IMR-90 (cell line): ENCODE data around the gene GDPD3. TPM values are rescaled to one million over a fixed set of nuclear protein-coding genes. Genes with fewer than 3 reads are reported as not detected.

ENCODE experiments used
- ATAC-seq: fragments of 200-7000 bp; cut with Tn5 transposase; 2 replicates; pipeline ENCODE4 v1.9.1; 2020; ENCODE audit warnings: low read depth, mild to moderate bottlenecking, moderate library complexity
- BruUV-seq: library from RNA; stranded (reverse); fragments of 400-500 nt; replicated peaks from 2 replicates; lab custom pipeline; 2021; lab: Mats Ljungman, UMichigan
- CTCF ChIA-PET: fragments of 300-600 bp; formaldehyde crosslinking; extraction: SDS; loops from one replicate; lab custom pipeline; 2021; ENCODE audit warnings: antibody characterized with exemption; lab: Yijun Ruan, JAX
- POLR2A ChIA-PET: fragments of 300-600 bp; sonication (Branson Sonifier 250); formaldehyde crosslinking; loops from one replicate; lab custom pipeline; 2022; ENCODE audit warnings: antibody characterized with exemption; ENCODE audit not compliant: unreplicated experiment; lab: Charles Lee
- DNase-seq: peaks from one replicate; pipeline ENCODE4 v3.0.0; 2013
- H2AFZ ChIP-seq: replicated peaks from 2 replicates; pipeline ENCODE3; 2013; ENCODE audit warnings: low read length, mild to moderate bottlenecking; ENCODE audit not compliant: poor library complexity
- H2AK5ac ChIP-seq: 2 replicates; pipeline ENCODE4 v1.6.1; 2013; ENCODE audit warnings: low read depth, low read length, inconsistent platforms
- H2AK9ac ChIP-seq: replicated peaks from 2 replicates; pipeline ENCODE3; 2013; ENCODE audit warnings: mild to moderate bottlenecking, low read depth, low read length, moderate library complexity; ENCODE audit not compliant: poor library complexity
- H2BK120ac ChIP-seq: 2 replicates; pipeline ENCODE4 v1.6.1; 2013; ENCODE audit warnings: low read depth, low read length, inconsistent platforms
- H2BK15ac ChIP-seq: 3 replicates; pipeline ENCODE4 v1.6.1; 2013; ENCODE audit warnings: low read depth, low read length, inconsistent platforms
- H2BK20ac ChIP-seq: 2 replicates; pipeline ENCODE4 v1.6.1; 2013; ENCODE audit warnings: low read depth, mild to moderate bottlenecking, inconsistent platforms, low read length, moderate library complexity
- H2BK5ac ChIP-seq: 2 replicates; pipeline ENCODE4 v1.6.1; 2013; ENCODE audit warnings: mild to moderate bottlenecking, low read depth, low read length, inconsistent platforms; ENCODE audit not compliant: poor library complexity, severe bottlenecking
- H3K14ac ChIP-seq: replicated peaks from 2 replicates; pipeline ENCODE4 v1.6.1; 2013; ENCODE audit warnings: low read depth, low read length, inconsistent platforms
- H3K18ac ChIP-seq: 2 replicates; pipeline ENCODE4 v1.6.1; 2013; ENCODE audit warnings: low read depth, low read length, control low read depth
- H3K23ac ChIP-seq: 2 replicates; pipeline ENCODE4 v1.6.1; 2013; ENCODE audit warnings: low read depth, low read length, inconsistent platforms
- H3K27ac ChIP-seq: 2 replicates; pipeline ENCODE4 v1.5.1; 2013; ENCODE audit warnings: mild to moderate bottlenecking, control low read depth, low read length; ENCODE audit not compliant: insufficient read depth
- H3K27me3 ChIP-seq: 2 replicates; pipeline ENCODE4 v1.6.1; 2013; ENCODE audit warnings: low read length; ENCODE audit not compliant: control insufficient read depth, insufficient read depth
- H3K36me3 ChIP-seq: 2 replicates; pipeline ENCODE4 v1.6.1; 2013; ENCODE audit warnings: low read length, mixed read lengths; ENCODE audit not compliant: control insufficient read depth, insufficient read depth
- H3K4ac ChIP-seq: 2 replicates; pipeline ENCODE4 v1.6.1; 2013; ENCODE audit warnings: low read depth, low read length, inconsistent platforms
- H3K4me1 ChIP-seq: 2 replicates; pipeline ENCODE4 v1.6.1; 2013; ENCODE audit warnings: low read length, mixed read lengths; ENCODE audit not compliant: control insufficient read depth, insufficient read depth
- H3K4me2 ChIP-seq: 2 replicates; pipeline ENCODE4 v1.6.1; 2013; ENCODE audit warnings: low read depth, mild to moderate bottlenecking, control low read depth, low read length, moderate library complexity
- H3K4me3 ChIP-seq: 2 replicates; pipeline ENCODE4 v1.5.1; 2013; ENCODE audit warnings: low read depth, mild to moderate bottlenecking, control low read depth, low read length, moderate library complexity; ENCODE audit not compliant: insufficient read depth
- H3K56ac ChIP-seq: 2 replicates; pipeline ENCODE4 v1.6.1; 2013; ENCODE audit warnings: low read length, inconsistent platforms; ENCODE audit not compliant: insufficient read depth; ENCODE audit errors: extremely low read depth
- H3K79me1 ChIP-seq, 2 experiments: 2 replicates each; pipeline ENCODE4 v1.6.1; 2013; ENCODE audit warnings: low read length in 2 of 2, inconsistent platforms in 1 of 2, low read depth in 1 of 2
- H3K9ac ChIP-seq: 2 replicates; pipeline ENCODE4 v1.6.1; 2013; ENCODE audit warnings: low read depth, low read length, control low read depth
- H3K9me1 ChIP-seq: 2 replicates; pipeline ENCODE4 v1.6.1; 2013; ENCODE audit warnings: low read length, inconsistent platforms; ENCODE audit not compliant: insufficient read depth
- H3K9me3 ChIP-seq: 2 replicates; pipeline ENCODE4 v1.6.1; 2013; ENCODE audit warnings: low read length; ENCODE audit not compliant: control insufficient read depth, insufficient read depth
- H4K20me1 ChIP-seq: 2 replicates; pipeline ENCODE4 v1.6.1; 2013; ENCODE audit warnings: low read length, inconsistent platforms; ENCODE audit not compliant: insufficient read depth
- H4K5ac ChIP-seq: 2 replicates; pipeline ENCODE4 v1.6.1; 2013; ENCODE audit warnings: mild to moderate bottlenecking, low read depth, low read length, control low read depth
- H4K8ac ChIP-seq, 2 experiments: 2 replicates each; pipeline ENCODE4 v1.6.1; 2013; ENCODE audit warnings: low read depth in 2 of 2, low read length in 2 of 2, control low read depth in 1 of 2, inconsistent platforms in 1 of 2
- H4K91ac ChIP-seq: 2 replicates; pipeline ENCODE4 v1.6.1; 2013; ENCODE audit warnings: low read depth, low read length, inconsistent platforms; ENCODE audit not compliant: insufficient read depth
- BHLHE40 ChIP-seq: fragments of 150-350 bp; IDR thresholded peaks from 2 replicates; pipeline ENCODE4 v1.6.1; 2016; ENCODE audit warnings: mild to moderate bottlenecking, low read depth, low read length
- CHD1 ChIP-seq: IDR thresholded peaks from 2 replicates; pipeline ENCODE4 v1.6.1; 2012; ENCODE audit warnings: low read depth, low read length, improper control_type of control experiment
- MAFK ChIP-seq: IDR thresholded peaks from 2 replicates; pipeline ENCODE4 v1.6.1; 2012; ENCODE audit warnings: low read depth, low read length, improper control_type of control experiment
- MAZ ChIP-seq: IDR thresholded peaks from 2 replicates; pipeline ENCODE4 v1.6.1; 2012; ENCODE audit warnings: low read depth, mild to moderate bottlenecking, low read length, improper control_type of control experiment, moderate library complexity, borderline replicate concordance
- RAD21 ChIP-seq: IDR thresholded peaks from 2 replicates; pipeline ENCODE4 v1.6.1; 2012; ENCODE audit warnings: low read length, improper control_type of control experiment
- RFX5 ChIP-seq: IDR thresholded peaks from 2 replicates; pipeline ENCODE4 v1.8.0; 2012; ENCODE audit warnings: low read depth, mild to moderate bottlenecking, low read length, moderate library complexity
- WGBS, 2 experiments: methylation state at CpG; one replicate each; pipeline versions ENCODE4 v1.1.5 to v1.1.7; 2013; ENCODE audit warnings: missing lambda C conversion rate in 2 of 2; ENCODE audit not compliant: insufficient read length in 1 of 2; ENCODE audit errors: extremely low coverage in 2 of 2; 5-methylcytosine and 5-hydroxymethylcytosine counted together
- dilution Hi-C: fragments of 300-500 bp; cut with HindIII; formaldehyde crosslinking; loops from one replicate; pipeline ENCODE4 v1.14.3; 2018; ENCODE audit warnings: low sequenced_read_pairs; ENCODE audit not compliant: unreplicated experiment
- in situ Hi-C: fragments of 300-500 bp; cut with MboI; formaldehyde crosslinking; loops from 3 replicates; pipeline ENCODE4 v1.14.3; 2019; ENCODE audit warnings: low sequenced_read_pairs, inconsistent platforms, mixed read lengths
- intact Hi-C: fragments of 100-400 bp; cut with micrococcal nuclease; formaldehyde crosslinking; loops from 2 replicates; pipeline ENCODE4 v1.10.0; 2022
- polyA plus RNA-seq, 3 experiments: library from polyadenylated mRNA; depleted of rRNA; stranded (reverse); fragments of >200 nt; gene quantifications; 2 replicates each; pipeline ENCODE4 v1.2.3, GENCODE V29; 2012; ENCODE audit warnings: low replicate concordance in 1 of 3
- total RNA-seq: library from RNA; depleted of rRNA; stranded (reverse); fragments of >200 nt; gene quantifications from 2 replicates; pipeline ENCODE4 v1.2.3, GENCODE V29; 2012

Gene GDPD3
- total and polyA plus RNA-seq, 2 of the 4 experiments (the other 2 are of a cell fraction), result under 0.01 to 19.5 TPM

- peak overlapping the region; percentile 22 for H2BK5ac ChIP-seq
- ChIA-PET CTCF (no interaction called here), POLR2A (no interaction called here)
- peaks cover 34 to 55% of the 10 kb centered on the region in 2 experiments for H3K79me1 ChIP-seq
- H3K36me3 ChIP-seq, result peaks cover 45% of the 10 kb centered on the region
- no peak overlapping the region for H2BK20ac ChIP-seq
- H3K27ac ChIP-seq, result peak overlapping the region; percentile 33
- H3K4me3 ChIP-seq, result 0 out of 2 replicates have a peak overlapping the region, but pooled peaks have one; percentile 17
- intact Hi-C loops, result no loop called here
- 52% methylated on average over 2 of the region's 6 CpGs; no CpG with 5 or more reads in 1 of the 2 experiments for WGBS, 2 experiments
- H3K14ac ChIP-seq, result 0 out of 2 replicates have a peak overlapping the region, but pooled peaks have one; percentile 18
- H3K9me1 ChIP-seq, result no peaks in the 10 kb centered on the region
- no peak overlapping the region for H2AFZ ChIP-seq
- TF ChIP-seq RFX5 (no peak), CHD1 (no peak), MAZ (no peak), BHLHE40 (peak; percentile 22; the same call in 1 of the 2 replicates), MAFK (no peak), RAD21 (no peak)
- H3K4me2 ChIP-seq, result peak overlapping the region; percentile 99
- DNase-seq (peak; percentile 73), ATAC-seq (no peak)
- H2AK9ac ChIP-seq, result peak overlapping the region; percentile 66
- peak overlapping the region; percentile 31; the same call in 1 of the 2 replicates for H2AK5ac ChIP-seq
- peak overlapping the region; percentile 13; the same call in 1 of the 2 replicates for H3K4ac ChIP-seq
- H3K56ac ChIP-seq, result no peak overlapping the region; the same call in 1 of the 2 replicates
- peak overlapping the region; percentile 55; the same call in 1 of the 2 replicates for H4K91ac ChIP-seq
- peak overlapping the region in 1 of 2 experiments; percentile 11; a peak in 1 of 4 replicates for H4K8ac ChIP-seq
- peak overlapping the region; percentile 80; the same call in 1 of the 2 replicates for H3K23ac ChIP-seq
- H2BK15ac ChIP-seq, result no peak overlapping the region
- no peak overlapping the region for H3K18ac ChIP-seq
- no peaks in the 10 kb centered on the region for H3K27me3 ChIP-seq
- peak overlapping the region; percentile 3 for H3K9ac ChIP-seq
- dilution Hi-C loops, result no loop called here
- no peak overlapping the region; the same call in 1 of the 2 replicates for H4K5ac ChIP-seq
- H2BK120ac ChIP-seq, result no peak overlapping the region; the same call in 1 of the 2 replicates
- no peaks in the 10 kb centered on the region for H3K9me3 ChIP-seq
- H4K20me1 ChIP-seq, result peaks cover 39% of the 10 kb centered on the region
- no TSS peak for BruUV-seq
- H3K4me1 ChIP-seq, result peaks cover 11% of the 10 kb centered on the region
- in situ Hi-C loops, result loop anchor here (10.0 kb wide), 1 partner anchor 327 kb away; the partner anchor contains the start of gene ZNF771
These were observed 35.7 kb downstream of the GDPD3 start for GRCh38 chr16:30077656-30078055.
